HAP-1 (cell line): ENCODE results near the gene DDX3X.
"Not testable (repeated sequence)": the region's sequence is repeated elsewhere in the genome, so short reads cannot be mapped to it uniquely, and the experiment has no call there.

ENCODE experiments used
- DNase-seq, 2 experiments: peaks; one replicate each; pipeline ENCODE4 v3.0.0-alpha.2; 2016 to 2020; ENCODE audit warnings: low spot score in 2 of 2
- H3K27me3 ChIP-seq: fragments of 250-450 bp; sonication (Bioruptor Pico); 2 replicates; pipeline ENCODE4 v1.5.1; 2020; ENCODE audit warnings: low read depth, mild to moderate bottlenecking, moderate library complexity
- H3K36me3 ChIP-seq: fragments of 250-450 bp; sonication (Bioruptor Pico); replicated peaks from 2 replicates; pipeline ENCODE4 v1.5.1; 2020; ENCODE audit warnings: mild to moderate bottlenecking
- H3K4me1 ChIP-seq: fragments of 250-450 bp; sonication (Bioruptor Pico); 2 replicates; pipeline ENCODE4 v1.5.1; 2020; ENCODE audit warnings: mild to moderate bottlenecking
- H3K4me3 ChIP-seq: fragments of 250-450 bp; sonication (Bioruptor Pico); 2 replicates; pipeline ENCODE4 v1.5.1; 2020; ENCODE audit warnings: mild to moderate bottlenecking, moderate library complexity
- H3K9me3 ChIP-seq: fragments of 250-450 bp; sonication (Bioruptor Pico); 2 replicates; pipeline ENCODE4 v1.5.1; 2020; ENCODE audit warnings: mild to moderate bottlenecking, moderate library complexity
- in situ Hi-C: fragments of 300-500 bp; cut with MboI; formaldehyde crosslinking; loops from 3 replicates; pipeline ENCODE4 v1.14.3; 2020; ENCODE audit warnings: low sequenced_read_pairs, inconsistent platforms, mixed read lengths

The DDX3X gene

DNA sequence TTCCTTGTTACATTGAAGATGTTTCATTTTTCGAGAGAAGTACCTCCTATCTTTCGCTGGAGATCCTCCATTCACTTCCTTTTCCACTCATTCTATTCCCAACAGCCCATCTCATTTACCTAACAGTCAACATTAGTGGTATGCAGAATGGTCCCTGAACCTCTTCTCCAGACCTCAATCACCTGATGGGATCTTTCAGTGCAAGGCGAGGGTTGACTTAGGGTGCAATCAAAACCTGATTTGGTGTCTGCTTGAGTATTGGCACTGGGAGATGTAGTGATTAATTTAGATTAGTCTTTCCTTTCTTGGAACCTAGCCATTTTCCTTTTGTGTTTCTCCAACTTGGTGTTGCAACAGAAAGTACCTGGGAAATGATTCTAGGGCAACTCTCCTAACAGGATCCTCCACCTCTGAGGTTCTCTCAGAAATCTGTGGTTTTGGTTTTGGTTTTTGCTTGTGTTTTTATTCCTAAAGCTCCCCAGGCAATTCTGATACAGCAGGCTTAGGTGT is 18.4 kb downstream of the DDX3X start:
- Histone ChIP-seq H3K27me3 (no peaks in the 10 kb centered on the region), H3K4me3 (no peak overlapping the region), H3K36me3 (peaks cover 26% of the 10 kb centered on the region), H3K9me3 (no peaks in the 10 kb centered on the region), H3K4me1 (no peaks in the 10 kb centered on the region)
- in situ Hi-C loops = loop anchor here (5.0 kb wide), 1 partner anchor 90 kb away; no protein-coding TSS in a partner anchor
- no peak for DNase-seq

- in situ Hi-C loops = loop anchor here (5.0 kb wide), 1 partner anchor 88 kb away; no protein-coding TSS in a partner anchor
- no peaks in the 10 kb centered on the region for H3K9me3 ChIP-seq
- no peak overlapping the region for H3K4me3 ChIP-seq
- H3K4me1 ChIP-seq = no peaks in the 10 kb centered on the region
- H3K36me3 ChIP-seq = peaks cover 12% of the 10 kb centered on the region
- H3K27me3 ChIP-seq = no peaks in the 10 kb centered on the region
- DNase-seq = no peak
These were observed 20.0 kb downstream of the DDX3X start for GRCh38 chrX:41353985-41354384.

- in situ Hi-C loops = no loop called here
- H3K36me3 ChIP-seq = no peaks in the 10 kb centered on the region
- no peaks in the 10 kb centered on the region for H3K27me3 ChIP-seq
- no peak for DNase-seq
- H3K4me3 ChIP-seq = no peak overlapping the region
- 0 out of 2 replicates have a peak, but pooled peaks cover 3% of the 10 kb centered on the region for H3K9me3 ChIP-seq
- no peaks in the 10 kb centered on the region for H3K4me1 ChIP-seq
These were observed 35.2 kb downstream of the DDX3X start for GRCh38 chrX:41369152-41369551.

GRCh38 chrX:41371575-41371974 is 37.6 kb downstream of the DDX3X start:
- H3K4me1 ChIP-seq, H3K27me3 ChIP-seq, H3K36me3 ChIP-seq, H3K4me3 ChIP-seq, DNase-seq, H3K9me3 ChIP-seq, in situ Hi-C loops: not testable (repeated sequence)

- in situ Hi-C loops = no loop called here
- Histone ChIP-seq H3K36me3 (no peaks in the 10 kb centered on the region), H3K9me3 (0 out of 2 replicates have a peak, but pooled peaks cover 2% of the 10 kb centered on the region)
These were observed 40.1 kb downstream of the DDX3X start for GRCh38 chrX:41373989-41374606.

GRCh38 chrX:41377624-41378023 is 43.7 kb downstream of the DDX3X start:
- in situ Hi-C loops = no loop called here
- no peak for DNase-seq
- H3K4me1 ChIP-seq = peaks cover 4% of the 10 kb centered on the region; the same call in 1 of the 2 replicates

More at GRCh38 chrX:41373989-41374606, 40.1 kb downstream of the DDX3X start:
- no peak overlapping the region for H3K4me3 ChIP-seq
- no peaks in the 10 kb centered on the region for H3K4me1 ChIP-seq
- no peak for DNase-seq
- no peaks in the 10 kb centered on the region for H3K27me3 ChIP-seq

DNA sequence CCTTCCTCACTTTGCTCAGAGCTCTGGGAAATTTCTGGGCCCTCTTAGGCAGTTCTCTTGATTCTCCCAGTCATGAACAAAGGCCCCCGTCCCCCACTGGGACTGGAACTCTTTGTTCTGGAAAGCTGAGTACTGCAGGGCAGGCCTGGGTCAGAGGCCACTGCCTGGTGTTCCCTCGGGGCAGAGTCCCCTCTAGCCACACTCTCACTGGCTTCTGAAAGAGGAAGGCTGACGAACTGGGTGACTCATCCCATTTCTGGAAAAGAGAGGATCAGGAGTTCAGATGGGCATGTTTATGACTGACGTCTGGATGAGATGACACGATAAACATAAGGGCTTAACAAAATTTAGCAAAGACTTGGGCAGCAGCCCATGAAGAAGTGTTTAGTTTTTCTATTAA is 47.7 kb downstream of the DDX3X start:
- peak; percentile 32 to 68 for DNase-seq
- in situ Hi-C loops = no loop called here

More at GRCh38 chrX:41377624-41378023, 43.7 kb downstream of the DDX3X start:
- Histone ChIP-seq H3K9me3 (no peaks in the 10 kb centered on the region), H3K36me3 (no peaks in the 10 kb centered on the region), H3K4me3 (no peak overlapping the region), H3K27me3 (no peaks in the 10 kb centered on the region)

DNA sequence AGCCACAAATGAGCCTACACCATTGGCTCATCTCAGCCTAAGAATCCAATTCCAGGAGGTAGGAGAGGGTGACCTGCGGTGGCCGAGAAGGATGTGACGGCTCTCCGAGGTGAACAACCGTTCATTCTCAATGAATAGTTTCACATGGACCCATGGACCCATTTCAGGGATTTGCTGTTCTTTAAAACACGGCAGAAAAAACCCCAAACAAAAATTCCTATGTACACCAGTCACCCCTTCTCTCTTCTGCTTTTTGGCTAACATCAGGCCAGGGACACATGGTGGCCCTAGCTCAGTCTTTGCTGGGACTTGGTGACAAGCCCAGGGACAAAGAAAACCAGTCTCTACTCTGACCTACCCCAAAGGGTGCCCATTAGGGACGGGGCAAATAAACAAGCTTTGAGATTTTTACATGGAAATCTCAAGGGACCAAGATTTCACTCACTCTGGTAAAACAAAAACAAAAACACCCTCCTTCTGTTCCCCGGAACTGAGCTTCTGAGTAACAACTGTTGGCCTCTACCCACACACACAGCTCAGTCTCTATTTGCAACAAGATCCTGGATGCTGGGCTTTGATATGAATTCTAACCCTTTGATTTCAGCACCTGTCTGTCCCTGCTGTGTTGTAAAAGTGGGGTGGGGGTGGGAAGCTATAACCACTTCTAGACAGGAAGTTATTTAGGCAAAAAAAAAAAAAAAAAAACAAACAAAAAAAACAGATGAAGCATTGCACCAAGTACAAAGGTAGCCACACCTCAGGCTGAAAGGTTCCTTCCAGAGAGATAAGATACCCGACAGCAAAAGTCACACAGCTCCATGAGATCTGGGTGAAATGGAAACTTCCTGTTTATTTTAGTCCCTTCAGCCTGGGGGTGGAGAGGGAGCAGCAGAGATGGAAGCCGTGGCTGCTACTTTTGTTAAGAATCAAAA is 49.0 kb downstream of the DDX3X start:
- in situ Hi-C loops = no loop called here
- no peak overlapping the region for H3K4me3 ChIP-seq
- peaks cover 16% of the 10 kb centered on the region for H3K4me1 ChIP-seq
- H3K36me3 ChIP-seq = no peaks in the 10 kb centered on the region
- no peaks in the 10 kb centered on the region for H3K9me3 ChIP-seq
- no peaks in the 10 kb centered on the region for H3K27me3 ChIP-seq
- no peak for DNase-seq

More for the DNA sequence above, 47.7 kb downstream of the DDX3X start:
- H3K36me3 ChIP-seq = no peaks in the 10 kb centered on the region
- H3K4me3 ChIP-seq = no peak overlapping the region
- no peaks in the 10 kb centered on the region for H3K27me3 ChIP-seq
- peaks cover 13% of the 10 kb centered on the region for H3K4me1 ChIP-seq
- no peaks in the 10 kb centered on the region for H3K9me3 ChIP-seq

DNA sequence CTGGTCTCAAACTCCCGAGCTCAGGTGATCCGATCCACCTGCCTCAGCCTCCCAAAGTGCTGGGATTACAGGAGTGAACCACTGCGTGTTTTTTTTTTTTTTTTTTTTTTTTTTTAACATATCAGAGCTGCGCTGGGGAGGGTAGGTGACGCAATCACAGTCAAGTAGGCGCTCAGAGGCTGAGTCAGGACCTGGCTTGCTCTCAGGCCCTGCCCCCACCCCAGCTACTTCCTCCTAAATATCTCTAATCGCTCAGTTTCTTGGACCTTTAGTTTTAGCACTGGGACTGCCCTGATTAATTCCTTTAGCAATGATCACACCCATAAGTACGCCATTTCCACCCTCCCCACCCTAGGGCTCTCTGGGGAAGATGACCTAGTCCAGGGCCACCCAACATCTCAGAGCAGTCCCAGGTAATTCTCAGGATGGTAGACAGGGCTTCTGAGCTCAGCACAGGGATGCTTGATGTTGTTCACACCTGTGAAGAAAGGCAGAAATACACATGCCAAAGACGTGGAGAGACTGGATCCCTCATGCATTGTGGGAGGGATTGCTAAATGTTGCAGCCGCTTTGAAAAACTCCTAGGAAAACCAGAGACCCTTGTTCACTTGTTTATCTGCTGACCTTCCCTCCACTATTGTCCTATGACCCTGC is 50.2 kb downstream of the DDX3X start:
- Histone ChIP-seq H3K9me3 (no peaks in the 10 kb centered on the region), H3K36me3 (no peaks in the 10 kb centered on the region), H3K4me3 (no peak overlapping the region), H3K4me1 (peaks cover 16% of the 10 kb centered on the region), H3K27me3 (no peaks in the 10 kb centered on the region)
- DNase-seq = no peak
- in situ Hi-C loops = no loop called here

GRCh38 chrX:41386222-41386990 is 52.4 kb downstream of the DDX3X start:
- no peaks in the 10 kb centered on the region for H3K36me3 ChIP-seq
- in situ Hi-C loops = no loop called here
- peaks cover 23% of the 10 kb centered on the region for H3K4me1 ChIP-seq
- no peak overlapping the region for H3K4me3 ChIP-seq
- no peaks in the 10 kb centered on the region for H3K27me3 ChIP-seq
- H3K9me3 ChIP-seq = no peaks in the 10 kb centered on the region
- peak; percentile 60 to 61 for DNase-seq

DNA sequence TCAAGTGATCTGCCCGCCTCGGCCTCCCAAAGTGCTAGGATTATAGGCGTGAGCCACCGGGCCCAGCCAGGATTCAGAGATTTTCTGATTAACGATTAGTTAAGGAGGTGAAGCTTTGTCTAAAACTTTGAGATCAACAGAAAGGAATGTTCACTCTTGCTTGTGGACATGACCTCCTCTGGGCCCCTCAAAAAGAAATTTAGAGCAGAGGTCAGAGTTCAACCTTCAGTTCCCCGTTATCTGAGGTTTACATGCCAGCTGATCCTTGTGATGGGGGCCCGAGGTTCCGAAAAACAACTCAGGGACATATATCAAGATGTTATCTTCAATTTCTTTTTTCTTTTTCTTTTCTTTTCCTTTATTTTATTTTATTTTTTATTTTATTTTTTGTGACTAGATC is 54.6 kb downstream of the DDX3X start:
- H3K4me1 ChIP-seq = peaks cover 21% of the 10 kb centered on the region
- no peaks in the 10 kb centered on the region for H3K9me3 ChIP-seq
- in situ Hi-C loops = no loop called here
- H3K4me3 ChIP-seq = no peak overlapping the region
- H3K36me3 ChIP-seq = no peaks in the 10 kb centered on the region
- DNase-seq = no peak
- no peaks in the 10 kb centered on the region for H3K27me3 ChIP-seq

DNA sequence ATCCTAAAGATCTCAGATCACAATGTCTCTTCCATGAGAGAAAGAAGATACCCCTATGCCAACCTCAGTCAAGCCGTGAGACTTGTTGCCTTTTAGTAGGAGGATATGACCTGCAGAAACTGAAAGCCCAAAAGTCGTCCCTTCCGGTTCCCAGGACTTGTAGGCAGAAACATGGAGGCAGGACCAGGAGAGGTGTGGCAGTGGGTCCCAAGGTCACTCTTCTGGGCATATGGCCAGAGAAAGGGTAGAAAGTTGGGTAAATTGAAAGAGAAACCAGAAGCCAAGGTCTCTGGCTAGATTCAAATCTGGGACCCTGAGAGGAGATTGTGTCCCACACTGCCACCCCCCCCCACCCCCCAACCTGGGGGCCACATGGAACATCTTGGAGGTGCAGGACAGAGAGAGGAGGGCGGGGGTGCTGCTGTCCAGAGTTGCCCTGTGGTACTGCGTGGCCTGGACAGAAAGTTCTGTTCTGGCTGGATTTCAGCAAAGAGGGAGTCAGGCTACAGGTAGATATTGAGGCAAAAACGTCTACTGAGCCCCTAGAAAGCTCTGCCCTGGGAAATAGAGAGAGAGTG is 55.4 kb downstream of the DDX3X start:
- H3K4me3 ChIP-seq = no peak overlapping the region
- in situ Hi-C loops = no loop called here
- H3K27me3 ChIP-seq = no peaks in the 10 kb centered on the region
- DNase-seq = no peak
- peaks cover 25% of the 10 kb centered on the region for H3K4me1 ChIP-seq
- no peaks in the 10 kb centered on the region for H3K36me3 ChIP-seq
- no peaks in the 10 kb centered on the region for H3K9me3 ChIP-seq

- in situ Hi-C loops, H3K36me3 ChIP-seq, H3K4me3 ChIP-seq, H3K9me3 ChIP-seq, H3K27me3 ChIP-seq: not testable (repeated sequence)
- peaks cover 26% of the 10 kb centered on the region for H3K4me1 ChIP-seq
- DNase-seq = peak; percentile 62 to 78
These were observed 56.6 kb downstream of the DDX3X start for GRCh38 chrX:41390576-41390975.
